Activated naive CD4-positive, alpha-beta T cell treated with anti-CD3 and anti-CD28 coated beads, Interleukin-2, amount 10 ng/mL, durations not matched to agents 7 days and 5 days (primary cell): ENCODE measurements around the gene MTR.
A peak's percentile ranks its signal among the peaks of the same experiment; 100 is the strongest.

Experiments used
- CTCF ChIA-PET: fragments of 350-600 bp; sonication (Branson Sonifier 250); formaldehyde crosslinking; loops from one replicate; lab custom pipeline; 2021; ENCODE audit warnings: antibody characterized with exemption; lab: Charles Lee
- DNase-seq: peaks from one replicate; pipeline ENCODE4 v3.0.0-alpha.2; 2020
- H3K27ac Mint-ChIP-seq: one replicate; pipeline ENCODE4 v1.8.0; 2021; ENCODE audit warnings: mild to moderate bottlenecking, moderate library complexity, mixed read lengths
- H3K27me3 Mint-ChIP-seq: one replicate; pipeline ENCODE4 v1.8.0; 2021; ENCODE audit warnings: mild to moderate bottlenecking, mixed read lengths
- H3K36me3 Mint-ChIP-seq: one replicate; pipeline ENCODE4 v1.8.0; 2021; ENCODE audit warnings: mixed read lengths
- H3K4me1 Mint-ChIP-seq: one replicate; pipeline ENCODE4 v1.8.0; 2021; ENCODE audit warnings: mixed read lengths
- H3K4me3 Mint-ChIP-seq: one replicate; pipeline ENCODE4 v1.8.0; 2021; ENCODE audit warnings: mild to moderate bottlenecking, moderate library complexity, mixed read lengths
- H3K9me3 Mint-ChIP-seq: one replicate; pipeline ENCODE4 v1.8.0; 2021; ENCODE audit warnings: mixed read lengths

The MTR gene

DNA sequence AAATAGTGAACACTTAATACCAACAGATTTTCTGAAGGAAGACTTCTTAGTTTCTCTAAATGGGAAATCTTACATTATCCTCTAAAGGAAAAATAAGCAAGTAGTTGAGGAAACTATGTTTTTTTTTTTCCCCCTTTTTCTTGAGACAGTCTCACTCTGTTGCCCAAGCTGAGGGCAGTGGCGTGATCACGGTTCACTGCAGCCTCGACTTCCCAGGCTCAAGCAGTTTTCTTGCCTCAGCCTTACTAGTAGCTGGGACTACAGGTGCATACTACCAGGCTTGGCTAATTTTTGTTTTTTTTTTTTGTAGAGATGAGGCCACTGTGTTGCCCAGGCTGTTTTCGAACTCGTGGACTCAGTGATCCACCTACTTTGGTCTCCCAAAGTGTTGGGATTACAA, 3.9 kb downstream of the MTR start:
- peaks cover 7% of the 10 kb centered on the region for H3K27me3 Mint-ChIP-seq
- peaks cover 30% of the 10 kb centered on the region for H3K36me3 Mint-ChIP-seq
- no peaks in the 10 kb centered on the region for H3K9me3 Mint-ChIP-seq
- CTCF ChIA-PET = interaction anchor here (2.2 kb wide), 1 partner anchor 194 kb away, joined by 7 read pairs; the partner anchor contains the start of gene HEATR1
- H3K4me3 Mint-ChIP-seq = no peak overlapping the region
- no peak overlapping the region for H3K27ac Mint-ChIP-seq
- DNase-seq = no peak
- peaks cover 55% of the 10 kb centered on the region for H3K4me1 Mint-ChIP-seq

DNA sequence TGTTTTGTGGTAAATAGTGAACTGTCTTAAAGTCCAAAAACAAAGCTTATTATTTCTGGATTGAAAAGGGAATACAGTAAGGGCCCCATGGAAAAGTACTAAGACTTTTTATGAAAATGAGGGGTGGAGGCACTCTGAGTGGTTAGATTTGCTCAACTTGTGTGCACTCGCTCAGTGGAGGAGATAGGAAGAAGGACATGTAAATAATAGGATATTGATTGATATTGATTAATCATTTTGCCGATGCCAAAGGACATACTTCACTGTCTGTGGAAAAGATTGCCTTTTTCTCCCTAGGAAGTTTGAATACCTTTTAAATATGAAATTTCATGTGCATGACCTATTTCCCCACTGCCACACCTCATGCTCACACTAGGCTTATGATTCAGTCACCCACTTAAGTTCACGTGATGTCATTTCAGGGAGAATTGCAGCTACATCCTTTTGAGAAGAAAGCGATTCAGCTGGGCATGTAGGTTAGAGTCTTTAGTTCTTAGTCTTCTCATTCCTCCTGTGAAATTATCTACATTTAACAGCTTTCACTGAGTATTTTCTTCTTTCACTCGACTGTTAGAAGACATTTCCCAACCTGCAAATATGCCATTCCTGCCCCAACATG, 5.0 kb downstream of the MTR start:
- Mint-ChIP-seq H3K27me3 (peaks cover 3% of the 10 kb centered on the region), H3K4me1 (peaks cover 47% of the 10 kb centered on the region), H3K27ac (no peak overlapping the region), H3K36me3 (peaks cover 33% of the 10 kb centered on the region), H3K4me3 (no peak overlapping the region), H3K9me3 (no peaks in the 10 kb centered on the region)
- no peak for DNase-seq
- CTCF ChIA-PET = interaction anchor here (1.4 to 2.2 kb wide), 2 partner anchors 41 to 195 kb away, joined by 3 to 7 read pairs; partner anchors contain the start of gene HEATR1

- CTCF ChIA-PET = interaction anchor here (0.9 to 2.2 kb wide), 4 partner anchors 10 to 196 kb away, joined by 3 to 7 read pairs (median 3); partner anchors contain the start of gene HEATR1
- Mint-ChIP-seq H3K9me3 (no peaks in the 10 kb centered on the region), H3K36me3 (peaks cover 34% of the 10 kb centered on the region), H3K27ac (no peak overlapping the region), H3K4me1 (peaks cover 47% of the 10 kb centered on the region), H3K4me3 (no peak overlapping the region), H3K27me3 (no peaks in the 10 kb centered on the region)
- no peak for DNase-seq
Observed at GRCh38 chr1:236800623-236801022, 5.5 kb downstream of the MTR start.

DNA sequence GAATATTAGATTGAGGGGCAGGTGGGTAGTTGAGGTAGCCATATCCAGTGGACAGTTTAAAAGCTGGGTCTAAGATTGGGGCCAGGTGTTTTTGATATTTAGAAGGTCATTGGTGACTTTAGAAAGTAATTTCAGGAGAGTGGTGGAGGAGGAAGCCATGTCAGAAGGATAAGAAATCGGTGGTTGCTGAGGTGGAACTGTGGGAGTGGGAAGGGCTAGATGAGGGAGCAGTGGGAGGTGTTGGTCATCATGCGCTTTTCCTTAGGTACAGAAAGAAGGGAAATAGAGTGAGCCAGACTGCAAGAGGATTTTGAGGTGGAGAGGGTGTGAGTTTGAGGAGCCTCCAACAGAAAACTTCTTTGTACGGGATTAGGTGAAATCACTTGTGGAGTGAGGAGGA, 7.2 kb downstream of the MTR start:
- H3K36me3 Mint-ChIP-seq = peaks cover 38% of the 10 kb centered on the region
- H3K27ac Mint-ChIP-seq = no peak overlapping the region

DNA sequence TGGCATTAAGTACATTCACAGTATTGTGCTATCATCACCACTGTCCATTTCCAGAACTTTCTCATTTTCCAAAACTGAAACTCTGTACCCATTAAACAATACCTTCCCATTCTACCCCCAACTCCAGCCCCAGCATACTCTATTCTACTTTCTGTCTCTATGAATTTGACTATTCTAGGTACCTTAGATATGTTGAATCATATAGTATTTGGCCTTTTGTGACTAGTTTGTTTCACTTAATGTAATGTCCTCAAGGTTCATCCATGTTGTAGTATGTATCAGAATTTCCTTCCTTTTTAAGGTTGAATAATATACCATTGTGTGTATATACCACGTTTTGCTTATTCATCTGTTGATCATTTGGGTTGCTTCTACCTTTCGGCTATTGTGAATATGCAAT, 11.5 kb downstream of the MTR start:
- DNase-seq = no peak
- CTCF ChIA-PET = no interaction called here
- Mint-ChIP-seq H3K4me3 (no peak overlapping the region), H3K27ac (no peak overlapping the region), H3K4me1 (peaks cover 16% of the 10 kb centered on the region), H3K9me3 (no peaks in the 10 kb centered on the region), H3K36me3 (peaks cover 60% of the 10 kb centered on the region), H3K27me3 (no peaks in the 10 kb centered on the region)

More for the DNA sequence above, 7.2 kb downstream of the MTR start:
- CTCF ChIA-PET = no interaction called here
- DNase-seq = no peak
- no peaks in the 10 kb centered on the region for H3K27me3 Mint-ChIP-seq
- H3K4me3 Mint-ChIP-seq = no peak overlapping the region
- no peaks in the 10 kb centered on the region for H3K9me3 Mint-ChIP-seq
- H3K4me1 Mint-ChIP-seq = peaks cover 37% of the 10 kb centered on the region

DNA sequence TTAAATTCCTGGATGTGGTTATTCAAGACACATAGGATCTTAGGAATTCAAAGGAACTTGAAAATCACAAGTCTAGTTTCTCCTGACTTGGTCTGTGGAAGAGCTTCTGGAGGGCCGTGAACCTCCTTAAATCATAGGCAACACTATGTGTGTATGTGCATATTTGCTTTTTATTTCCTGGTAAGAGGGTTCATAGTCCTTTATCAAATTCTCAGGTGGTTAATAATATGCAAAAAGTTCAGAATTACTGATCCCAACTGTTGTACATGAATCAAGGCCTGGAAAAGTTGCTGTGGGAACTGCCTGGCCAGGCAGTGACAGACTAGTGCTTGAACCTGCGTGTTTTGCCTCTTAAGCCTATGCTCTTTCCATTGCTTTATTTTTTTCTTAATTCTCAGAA, 12.9 kb downstream of the MTR start:
- Mint-ChIP-seq H3K4me3 (no peak overlapping the region), H3K36me3 (peaks cover 60% of the 10 kb centered on the region), H3K27ac (no peak overlapping the region), H3K27me3 (no peaks in the 10 kb centered on the region), H3K9me3 (no peaks in the 10 kb centered on the region), H3K4me1 (peaks cover 3% of the 10 kb centered on the region)
- CTCF ChIA-PET = no interaction called here
- DNase-seq = no peak

- no peaks in the 10 kb centered on the region for H3K27me3 Mint-ChIP-seq
- no peaks in the 10 kb centered on the region for H3K9me3 Mint-ChIP-seq
- DNase-seq = no peak
- H3K27ac Mint-ChIP-seq = no peak overlapping the region
- peaks cover 58% of the 10 kb centered on the region for H3K36me3 Mint-ChIP-seq
- no peak overlapping the region for H3K4me3 Mint-ChIP-seq
- H3K4me1 Mint-ChIP-seq = no peaks in the 10 kb centered on the region
- CTCF ChIA-PET = interaction anchor here (0.6 kb wide), 1 partner anchor 265 kb away, joined by 3 read pairs; no protein-coding TSS in a partner anchor
Observed at GRCh38 chr1:236808564-236809130, 13.6 kb downstream of the MTR start.

- CTCF ChIA-PET = interaction anchor here (0.6 kb wide), 1 partner anchor 265 kb away, joined by 3 read pairs; no protein-coding TSS in a partner anchor
Observed at GRCh38 chr1:236809148-236809547, 14.1 kb downstream of the MTR start.

GRCh38 chr1:236810018-236810417, 14.9 kb downstream of the MTR start:
- H3K36me3 Mint-ChIP-seq = peaks cover 62% of the 10 kb centered on the region
- no peaks in the 10 kb centered on the region for H3K9me3 Mint-ChIP-seq
- no peaks in the 10 kb centered on the region for H3K27me3 Mint-ChIP-seq
- H3K27ac Mint-ChIP-seq = no peak overlapping the region
- no peaks in the 10 kb centered on the region for H3K4me1 Mint-ChIP-seq
- CTCF ChIA-PET = interaction anchor here (1.0 kb wide), 1 partner anchor 9 kb away, joined by 3 read pairs; no protein-coding TSS in a partner anchor
- DNase-seq = no peak
- H3K4me3 Mint-ChIP-seq = no peak overlapping the region

More at GRCh38 chr1:236809148-236809547, 14.1 kb downstream of the MTR start:
- Mint-ChIP-seq H3K27me3 (no peaks in the 10 kb centered on the region), H3K9me3 (no peaks in the 10 kb centered on the region), H3K36me3 (peaks cover 59% of the 10 kb centered on the region), H3K4me1 (no peaks in the 10 kb centered on the region), H3K27ac (no peak overlapping the region), H3K4me3 (no peak overlapping the region)
- no peak for DNase-seq

GRCh38 chr1:236812334-236813030, 17.4 kb downstream of the MTR start:
- no peak overlapping the region for H3K4me3 Mint-ChIP-seq
- no peaks in the 10 kb centered on the region for H3K9me3 Mint-ChIP-seq
- H3K27me3 Mint-ChIP-seq = no peaks in the 10 kb centered on the region
- H3K4me1 Mint-ChIP-seq = no peaks in the 10 kb centered on the region
- peaks cover 69% of the 10 kb centered on the region for H3K36me3 Mint-ChIP-seq
- H3K27ac Mint-ChIP-seq = no peak overlapping the region
- CTCF ChIA-PET = no interaction called here
- no peak for DNase-seq

- Mint-ChIP-seq H3K36me3 (peaks cover 56% of the 10 kb centered on the region), H3K27me3 (no peaks in the 10 kb centered on the region)
- CTCF ChIA-PET = no interaction called here
Observed at GRCh38 chr1:236815941-236816340, 20.8 kb downstream of the MTR start.

GRCh38 chr1:236819856-236820255, 24.8 kb downstream of the MTR start:
- H3K27me3 Mint-ChIP-seq = no peaks in the 10 kb centered on the region
- CTCF ChIA-PET = no interaction called here
- no peak overlapping the region for H3K4me3 Mint-ChIP-seq
- H3K27ac Mint-ChIP-seq = no peak overlapping the region
- no peaks in the 10 kb centered on the region for H3K9me3 Mint-ChIP-seq
- DNase-seq = no peak
- peaks cover 45% of the 10 kb centered on the region for H3K36me3 Mint-ChIP-seq
- no peaks in the 10 kb centered on the region for H3K4me1 Mint-ChIP-seq

More at GRCh38 chr1:236815941-236816340, 20.8 kb downstream of the MTR start:
- Mint-ChIP-seq H3K4me3 (no peak overlapping the region), H3K4me1 (no peaks in the 10 kb centered on the region), H3K27ac (no peak overlapping the region), H3K9me3 (no peaks in the 10 kb centered on the region)
- DNase-seq = no peak

GRCh38 chr1:236821091-236821627, 26.1 kb downstream of the MTR start:
- Mint-ChIP-seq H3K4me3 (no peak overlapping the region), H3K4me1 (no peaks in the 10 kb centered on the region), H3K9me3 (no peaks in the 10 kb centered on the region), H3K36me3 (peaks cover 44% of the 10 kb centered on the region), H3K27ac (peak overlapping the region; percentile 2), H3K27me3 (no peaks in the 10 kb centered on the region)
- CTCF ChIA-PET = no interaction called here
- DNase-seq = no peak

GRCh38 chr1:236823559-236823958, 28.5 kb downstream of the MTR start:
- DNase-seq = no peak
- H3K36me3 Mint-ChIP-seq = peaks cover 43% of the 10 kb centered on the region
- no peaks in the 10 kb centered on the region for H3K9me3 Mint-ChIP-seq
- no peaks in the 10 kb centered on the region for H3K4me1 Mint-ChIP-seq
- H3K4me3 Mint-ChIP-seq = no peak overlapping the region
- no peak overlapping the region for H3K27ac Mint-ChIP-seq
- H3K27me3 Mint-ChIP-seq = no peaks in the 10 kb centered on the region
- CTCF ChIA-PET = interaction anchor here (1.1 kb wide), 1 partner anchor 22 kb away, joined by 3 read pairs; no protein-coding TSS in a partner anchor
